ENCODE data around the gene SLC23A2. TPM values are rescaled to one million over a fixed set of nuclear protein-coding genes. Genes with fewer than 3 reads are reported as not detected.

Gene SLC23A2
- total and polyA plus RNA-seq, 4 donors = 9.1 to 48.4 (median 14.7) TPM

GRCh38 chr20:4919047-4919704 lies 82.1 kb downstream of the SLC23A2 start:
- Histone ChIP-seq H3K9me3 (ENCODE audit: control insufficient read depth in 4 of 4, low read length in 3 of 4) (no peaks in the 10 kb centered on the region), H3K9ac (ENCODE audit: low read depth in 1 of 2, low read length in 2 of 2) (no peak overlapping the region), H3K4me3 (ENCODE audit: low read depth in 1 of 3, low read length in 3 of 3) (no peak overlapping the region), H3K4me1 (ENCODE audit: control insufficient read depth in 4 of 4, insufficient read depth in 4 of 4, low read length in 3 of 4) (peaks cover 9 to 34% (median 29%) of the 10 kb centered on the region in 4 donors), H3K27me3 (ENCODE audit: control insufficient read depth in 4 of 4, insufficient read depth in 4 of 4, low read length in 3 of 4) (no peaks in the 10 kb centered on the region), H3K27ac (ENCODE audit: low read depth in 1 of 2, low read length in 2 of 2) (peak overlapping the region; percentile 79 to 82), H3K36me3 (ENCODE audit: control insufficient read depth in 4 of 4, insufficient read depth in 3 of 4, low read depth in 1 of 4, low read length in 3 of 4) (peaks cover 0 to 3% (median 1%) of the 10 kb centered on the region in 4 donors)
- WGBS = 46% methylated on average over 9 of the region's 9 CpGs
- no peak for DNase-seq (ENCODE audit: low spot score)
- TF ChIP-seq RAD21 (IDR thresholded peaks at IDR 0.05) = peak; percentile 59 to 64
- peak; percentile 18 for TF ChIP-seq YY1 (IDR thresholded peaks at IDR 0.05)
- no peak for TF ChIP-seq GABPA (IDR thresholded peaks at IDR 0.05 in 1 of 2, conservative IDR thresholded peaks at IDR 0.05 in 1 of 2)
- peak; percentile 22 for TF ChIP-seq CTCF (IDR thresholded peaks at IDR 0.05; ENCODE audit: low read depth, low read length, missing input control)
- TF ChIP-seq RXRA (IDR thresholded peaks at IDR 0.05) = peak in 1 of 2 donors; percentile 40
- TF ChIP-seq HNF4A (conservative IDR thresholded peaks at IDR 0.05) = peak; percentile 30 to 76

- TF ChIP-seq RXRA (IDR thresholded peaks at IDR 0.05) (no peak), YY1 (IDR thresholded peaks at IDR 0.05) (no peak), TAF1 (conservative IDR thresholded peaks at IDR 0.05) (no peak), HNF4A (conservative IDR thresholded peaks at IDR 0.05) (no peak), HNF4G (IDR thresholded peaks at IDR 0.05) (no peak), NR2F2 (IDR thresholded peaks at IDR 0.05) (no peak), CTCF (IDR thresholded peaks at IDR 0.05; ENCODE audit: low read depth, low read length, missing input control) (no peak), ATF3 (IDR thresholded peaks at IDR 0.05) (no peak), EGR1 (IDR thresholded peaks at IDR 0.05; ENCODE audit: low read depth in 2 of 2) (no peak), MAX (IDR thresholded peaks at IDR 0.05) (no peak), SP1 (IDR thresholded peaks at IDR 0.05) (no peak), ZBTB33 (IDR thresholded peaks at IDR 0.05) (no peak), REST (IDR thresholded peaks at IDR 0.05) (no peak), GABPA (IDR thresholded peaks at IDR 0.05 in 1 of 2, conservative IDR thresholded peaks at IDR 0.05 in 1 of 2) (no peak), FOXA2 (IDR thresholded peaks at IDR 0.05) (no peak), FOXA1 (IDR thresholded peaks at IDR 0.05) (no peak)
- no peaks in the 10 kb centered on the region for H3K9me3 ChIP-seq (ENCODE audit: control insufficient read depth in 4 of 4, low read length in 3 of 4)
- H3K36me3 ChIP-seq (ENCODE audit: control insufficient read depth in 4 of 4, insufficient read depth in 3 of 4, low read depth in 1 of 4, low read length in 3 of 4) = peaks cover 0 to 3% (median 0%) of the 10 kb centered on the region in 4 donors
- peaks cover 9 to 34% (median 29%) of the 10 kb centered on the region in 4 donors for H3K4me1 ChIP-seq (ENCODE audit: control insufficient read depth in 4 of 4, insufficient read depth in 4 of 4, low read length in 3 of 4)
- H3K4me3 ChIP-seq (ENCODE audit: low read depth in 1 of 3, low read length in 3 of 3) = no peak overlapping the region
- WGBS = 84% methylated on average over 6 of the region's 6 CpGs
- no peak for DNase-seq (ENCODE audit: low spot score)
- peak overlapping the region; percentile 79 to 82 for H3K27ac ChIP-seq (ENCODE audit: low read depth in 1 of 2, low read length in 2 of 2)
- no peak overlapping the region for H3K9ac ChIP-seq (ENCODE audit: low read depth in 1 of 2, low read length in 2 of 2)
- H3K27me3 ChIP-seq (ENCODE audit: control insufficient read depth in 4 of 4, insufficient read depth in 4 of 4, low read length in 3 of 4) = no peaks in the 10 kb centered on the region
These were observed 82.8 kb downstream of the SLC23A2 start for GRCh38 chr20:4918473-4918872.

All from liver (tissue), 9 donors.